IPS DF 6.9 (cell line): ENCODE results near the gene ASIC2.

Experiments
- DNase-seq: peaks from one replicate; pipeline ENCODE4 v3.0.0-alpha.2; 2013; ENCODE audit warnings: low read depth, low spot score
- H3K27ac ChIP-seq: one replicate; pipeline ENCODE4 v1.5.1; 2013; ENCODE audit warnings: low read length, control low read depth
- H3K27me3 ChIP-seq: 2 replicates; pipeline ENCODE4 v1.6.1; 2013; ENCODE audit warnings: mild to moderate bottlenecking, low read length; ENCODE audit not compliant: control insufficient read depth, insufficient read depth
- H3K36me3 ChIP-seq: 2 replicates; pipeline ENCODE4 v1.6.1; 2013; ENCODE audit warnings: low read length; ENCODE audit not compliant: control insufficient read depth, insufficient read depth
- H3K4me1 ChIP-seq: 2 replicates; pipeline ENCODE4 v1.6.1; 2013; ENCODE audit warnings: low read length; ENCODE audit not compliant: control insufficient read depth, insufficient read depth
- H3K4me3 ChIP-seq: 2 replicates; pipeline ENCODE4 v1.5.1; 2013; ENCODE audit warnings: mild to moderate bottlenecking, low read length
- H3K9me3 ChIP-seq: 2 replicates; pipeline ENCODE4 v1.6.1; 2013; ENCODE audit warnings: low read length, inconsistent platforms; ENCODE audit not compliant: control insufficient read depth, insufficient read depth
- WGBS: extraction: QIAGEN DNeasy Blood & Tissue Kit; methylation state at CpG from one replicate; pipeline ENCODE4 v1.1.7; 2013; ENCODE audit warnings: mixed read lengths, missing lambda C conversion rate; ENCODE audit not compliant: insufficient read length, insufficient coverage; 5-methylcytosine and 5-hydroxymethylcytosine counted together

Gene ASIC2

DNA sequence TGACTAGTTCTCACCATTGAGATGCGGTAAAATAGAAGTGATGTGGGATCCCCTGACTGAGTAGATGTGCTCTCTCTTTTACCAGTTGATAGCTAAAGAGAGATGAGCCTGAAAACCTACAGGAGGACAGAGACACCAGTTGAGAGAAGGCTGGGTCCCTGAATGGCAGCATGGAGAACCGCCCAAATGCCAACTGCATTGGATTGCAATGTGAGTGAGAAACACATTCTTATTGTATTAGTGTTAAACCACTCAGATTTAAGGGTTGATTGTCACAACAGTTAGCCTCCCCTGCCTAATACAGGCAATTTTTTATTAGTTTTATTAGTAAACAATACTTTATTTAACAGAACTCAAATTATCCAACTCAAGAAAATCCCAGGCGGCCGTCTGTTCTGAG is 240.2 kb downstream of the ASIC2 start:
- WGBS, result no CpG with 5 or more reads among the region's 4 CpGs

DNA sequence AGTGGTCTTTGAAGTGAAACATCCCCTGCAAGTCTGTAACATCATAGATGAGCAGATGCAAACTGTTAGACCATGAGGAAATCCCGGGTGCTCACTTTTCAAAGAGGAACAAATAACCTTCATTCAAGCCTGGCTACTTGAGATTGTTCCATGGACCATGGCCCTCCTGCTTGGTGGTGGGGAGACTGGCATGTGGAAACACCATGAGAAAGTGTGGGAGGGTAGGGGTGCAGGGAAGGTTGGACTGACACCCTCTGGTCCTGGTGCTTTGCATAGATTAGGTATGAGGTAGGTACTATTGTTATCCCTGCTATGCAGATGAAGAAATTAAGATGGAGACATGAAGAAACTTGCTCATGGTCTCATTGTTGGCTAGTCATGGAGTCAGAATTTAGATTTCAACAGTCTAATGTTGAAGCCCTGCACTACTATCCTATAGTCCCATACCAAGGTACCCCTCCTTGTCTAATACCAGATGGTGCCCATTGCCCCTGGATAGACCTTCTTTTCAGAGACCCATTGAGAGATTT is 242.4 kb downstream of the ASIC2 start:
- H3K27me3 ChIP-seq, result no peaks in the 10 kb centered on the region
- no CpG with 5 or more reads among the region's 1 CpG for WGBS
- no peak for DNase-seq

More for the DNA sequence above, 240.2 kb downstream of the ASIC2 start:
- no peaks in the 10 kb centered on the region for H3K9me3 ChIP-seq
- no peak for DNase-seq
- no peak overlapping the region for H3K4me3 ChIP-seq
- no peaks in the 10 kb centered on the region for H3K27me3 ChIP-seq
- no peak overlapping the region for H3K27ac ChIP-seq
- no peaks in the 10 kb centered on the region for H3K36me3 ChIP-seq
- H3K4me1 ChIP-seq, result no peaks in the 10 kb centered on the region

DNA sequence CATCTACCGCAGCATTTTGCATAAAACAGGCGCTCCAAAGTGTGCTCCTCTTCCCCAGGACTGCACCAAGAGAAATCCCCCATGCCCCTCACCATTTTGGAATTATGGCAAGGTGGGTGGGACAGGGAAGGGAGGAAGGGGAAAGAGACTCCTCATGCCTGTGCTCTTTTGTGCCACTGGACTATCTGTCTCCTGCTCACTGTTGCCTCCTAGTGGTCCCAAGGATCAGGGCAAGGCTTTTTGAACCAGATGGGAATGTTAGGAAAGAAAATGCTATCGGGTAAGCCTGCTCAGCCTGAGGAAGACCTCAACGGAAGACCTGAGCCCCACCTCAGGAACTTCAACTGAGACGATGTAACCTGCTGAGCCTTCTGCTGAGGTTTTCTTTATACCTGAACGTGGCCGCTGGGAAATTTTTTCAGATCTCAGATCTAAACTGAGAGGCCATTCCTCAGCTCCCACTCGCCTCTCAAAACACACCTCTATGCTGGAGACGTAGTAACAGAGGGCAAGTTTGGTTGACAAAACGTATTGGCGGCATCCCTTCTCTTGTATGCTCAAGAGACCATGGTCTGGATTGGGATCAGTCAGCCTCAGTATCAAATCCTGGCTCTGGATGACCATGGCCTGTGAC is 243.2 kb downstream of the ASIC2 start:
- Histone ChIP-seq H3K27ac (no peak overlapping the region), H3K27me3 (no peaks in the 10 kb centered on the region), H3K9me3 (no peaks in the 10 kb centered on the region), H3K4me3 (no peak overlapping the region), H3K4me1 (no peaks in the 10 kb centered on the region), H3K36me3 (no peaks in the 10 kb centered on the region)
- WGBS, result no CpG with 5 or more reads among the region's 11 CpGs
- peak; percentile 66 for DNase-seq

More for the DNA sequence above, 242.4 kb downstream of the ASIC2 start:
- H3K36me3 ChIP-seq, result no peaks in the 10 kb centered on the region
- H3K4me1 ChIP-seq, result no peaks in the 10 kb centered on the region
- H3K4me3 ChIP-seq, result no peak overlapping the region
- H3K9me3 ChIP-seq, result no peaks in the 10 kb centered on the region
- no peak overlapping the region for H3K27ac ChIP-seq

GRCh38 chr17:33046361-33047255 is 246.5 kb downstream of the ASIC2 start:
- H3K4me3 ChIP-seq, result no peak overlapping the region
- no peaks in the 10 kb centered on the region for H3K4me1 ChIP-seq
- no peaks in the 10 kb centered on the region for H3K36me3 ChIP-seq
- WGBS, result no CpG with 5 or more reads among the region's 10 CpGs
- H3K27ac ChIP-seq, result no peak overlapping the region
- no peak for DNase-seq
- H3K27me3 ChIP-seq, result no peaks in the 10 kb centered on the region
- H3K9me3 ChIP-seq, result no peaks in the 10 kb centered on the region

GRCh38 chr17:33045216-33045615 is 247.9 kb downstream of the ASIC2 start:
- no peak for DNase-seq
- Histone ChIP-seq H3K9me3 (no peaks in the 10 kb centered on the region), H3K4me3 (no peak overlapping the region), H3K27ac (no peak overlapping the region), H3K4me1 (no peaks in the 10 kb centered on the region), H3K36me3 (no peaks in the 10 kb centered on the region), H3K27me3 (no peaks in the 10 kb centered on the region)
- WGBS, result no CpG with 5 or more reads among the region's 11 CpGs

- DNase-seq, result no peak
- no peaks in the 10 kb centered on the region for H3K4me1 ChIP-seq
- no peaks in the 10 kb centered on the region for H3K36me3 ChIP-seq
- H3K4me3 ChIP-seq, result no peak overlapping the region
- H3K9me3 ChIP-seq, result no peaks in the 10 kb centered on the region
- no peak overlapping the region for H3K27ac ChIP-seq
- H3K27me3 ChIP-seq, result no peaks in the 10 kb centered on the region
- no CpG with 5 or more reads among the region's 3 CpGs for WGBS
These were observed 248.3 kb downstream of the ASIC2 start for GRCh38 chr17:33044771-33045170.

DNA sequence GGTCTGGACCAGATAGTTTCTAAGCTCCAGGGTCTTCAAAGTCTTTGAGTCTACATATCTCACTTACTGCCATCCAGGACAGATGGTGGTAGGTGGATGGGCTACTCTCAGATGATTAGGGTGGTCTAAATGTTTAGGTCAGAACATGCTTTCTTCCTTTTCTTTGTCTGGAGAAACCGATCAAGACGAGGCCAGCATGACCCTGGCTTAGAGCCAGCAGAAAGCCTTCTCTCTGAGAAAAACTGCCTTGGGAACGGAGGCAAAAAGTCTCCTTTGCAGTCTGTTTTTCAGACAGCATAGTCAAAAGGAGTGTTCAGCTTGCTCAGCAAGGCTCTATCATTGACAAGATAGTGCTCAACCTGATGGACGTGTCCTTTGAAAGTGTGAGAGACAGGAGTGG is 252.6 kb downstream of the ASIC2 start:
- DNase-seq, result no peak
- no peaks in the 10 kb centered on the region for H3K27me3 ChIP-seq
- no peak overlapping the region for H3K27ac ChIP-seq
- H3K36me3 ChIP-seq, result no peaks in the 10 kb centered on the region
- no peaks in the 10 kb centered on the region for H3K9me3 ChIP-seq
- WGBS, result no CpG with 5 or more reads among the region's 4 CpGs
- no peak overlapping the region for H3K4me3 ChIP-seq
- H3K4me1 ChIP-seq, result no peaks in the 10 kb centered on the region

DNA sequence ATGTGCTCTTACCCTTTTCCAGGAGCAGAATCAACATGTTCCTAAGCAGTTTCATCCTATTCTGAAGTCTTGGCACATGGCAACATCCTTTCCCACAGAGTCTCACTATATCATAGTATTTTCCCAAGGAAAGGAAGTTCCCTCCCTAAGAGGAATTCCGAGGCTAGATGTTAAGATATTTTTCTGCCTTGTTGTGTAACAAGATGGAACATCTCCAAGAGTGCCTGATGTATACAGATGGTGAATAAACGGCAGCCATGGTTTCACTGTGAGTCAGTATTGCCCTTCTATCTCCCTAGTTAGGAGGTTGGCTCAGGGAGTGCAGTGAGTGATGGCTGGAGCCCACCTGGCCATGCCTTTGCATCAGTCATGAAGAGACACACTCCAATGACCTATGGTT is 253.2 kb downstream of the ASIC2 start:
- Histone ChIP-seq H3K4me3 (no peak overlapping the region), H3K36me3 (no peaks in the 10 kb centered on the region), H3K4me1 (no peaks in the 10 kb centered on the region), H3K27ac (no peak overlapping the region), H3K9me3 (no peaks in the 10 kb centered on the region), H3K27me3 (no peaks in the 10 kb centered on the region)
- no peak for DNase-seq
- WGBS, result no CpG with 5 or more reads among the region's 2 CpGs

GRCh38 chr17:33038740-33039139 is 254.4 kb downstream of the ASIC2 start:
- Histone ChIP-seq H3K4me3 (no peak overlapping the region), H3K27me3 (no peaks in the 10 kb centered on the region), H3K27ac (no peak overlapping the region), H3K4me1 (no peaks in the 10 kb centered on the region), H3K36me3 (no peaks in the 10 kb centered on the region), H3K9me3 (no peaks in the 10 kb centered on the region)
- WGBS, result no CpG with 5 or more reads among the region's 3 CpGs
- peak; percentile 33 for DNase-seq

GRCh38 chr17:33033176-33033575 is 259.9 kb downstream of the ASIC2 start:
- no peaks in the 10 kb centered on the region for H3K9me3 ChIP-seq
- no peaks in the 10 kb centered on the region for H3K27me3 ChIP-seq
- H3K4me1 ChIP-seq, result no peaks in the 10 kb centered on the region
- H3K27ac ChIP-seq, result no peak overlapping the region
- H3K4me3 ChIP-seq, result no peak overlapping the region
- no CpG with 5 or more reads among the region's 4 CpGs for WGBS
- H3K36me3 ChIP-seq, result no peaks in the 10 kb centered on the region
- no peak for DNase-seq
